AG08396 (cell line): ENCODE results near the gene NDUFA8.
"Not testable (repeated sequence)": the region's sequence is repeated elsewhere in the genome, so short reads cannot be mapped to it uniquely, and the experiment has no call there.

Source experiments
- DNase-seq: peaks from one replicate; pipeline ENCODE4 v3.0.0; 2012; ENCODE audit warnings: low spot score, mixed read lengths

Gene NDUFA8

GRCh38 chr9:122120316-122121071 lies 39.1 kb downstream of the NDUFA8 start:
- no peak for DNase-seq

- DNase-seq, result no peak
Measured at GRCh38 chr9:122119721-122120120, 39.9 kb downstream of the NDUFA8 start.

- DNase-seq, result no peak
Measured at GRCh38 chr9:122119166-122119521, 40.4 kb downstream of the NDUFA8 start.

GRCh38 chr9:122118343-122119165 lies 41.0 kb downstream of the NDUFA8 start:
- DNase-seq, result no peak

GRCh38 chr9:122117241-122117640 lies 42.3 kb downstream of the NDUFA8 start:
- DNase-seq, result not testable (repeated sequence)

- DNase-seq, result no peak
Measured at GRCh38 chr9:122116448-122117173, 43.0 kb downstream of the NDUFA8 start.

GRCh38 chr9:122116040-122116439 lies 43.5 kb downstream of the NDUFA8 start:
- no peak for DNase-seq

- no peak for DNase-seq
Measured at GRCh38 chr9:122115176-122116035, 44.2 kb downstream of the NDUFA8 start.

GRCh38 chr9:122113574-122113973 lies 46.0 kb downstream of the NDUFA8 start:
- no peak for DNase-seq

GRCh38 chr9:122112238-122112637 lies 47.3 kb downstream of the NDUFA8 start:
- no peak for DNase-seq

GRCh38 chr9:122111413-122112085 lies 48.0 kb downstream of the NDUFA8 start:
- no peak for DNase-seq

- no peak for DNase-seq
Measured at GRCh38 chr9:122110100-122110833, 49.3 kb downstream of the NDUFA8 start.

GRCh38 chr9:122109035-122109813 lies 50.4 kb downstream of the NDUFA8 start:
- DNase-seq, result no peak

GRCh38 chr9:122107291-122107805 lies 52.2 kb downstream of the NDUFA8 start:
- no peak for DNase-seq

GRCh38 chr9:122106576-122106975 lies 53.0 kb downstream of the NDUFA8 start:
- no peak for DNase-seq

GRCh38 chr9:122103985-122104384 lies 55.6 kb downstream of the NDUFA8 start:
- DNase-seq, result no peak

GRCh38 chr9:122102156-122102555 lies 57.4 kb downstream of the NDUFA8 start:
- DNase-seq, result no peak

- no peak for DNase-seq
Measured at GRCh38 chr9:122100756-122101155, 58.8 kb downstream of the NDUFA8 start.

- peak; percentile 83 for DNase-seq
Measured at GRCh38 chr9:122099271-122099869, 60.2 kb downstream of the NDUFA8 start.
